HG03045 (cell line): ENCODE measurements around the gene SULF2.

Experiments used
- ATAC-seq: cut with Tn5 transposase; IDR thresholded peaks from one replicate; pipeline ENCODE4 v1.9.1; 2021; ENCODE audit warnings: mild to moderate bottlenecking, moderate library complexity; ENCODE audit not compliant: unreplicated experiment

Gene SULF2

DNA sequence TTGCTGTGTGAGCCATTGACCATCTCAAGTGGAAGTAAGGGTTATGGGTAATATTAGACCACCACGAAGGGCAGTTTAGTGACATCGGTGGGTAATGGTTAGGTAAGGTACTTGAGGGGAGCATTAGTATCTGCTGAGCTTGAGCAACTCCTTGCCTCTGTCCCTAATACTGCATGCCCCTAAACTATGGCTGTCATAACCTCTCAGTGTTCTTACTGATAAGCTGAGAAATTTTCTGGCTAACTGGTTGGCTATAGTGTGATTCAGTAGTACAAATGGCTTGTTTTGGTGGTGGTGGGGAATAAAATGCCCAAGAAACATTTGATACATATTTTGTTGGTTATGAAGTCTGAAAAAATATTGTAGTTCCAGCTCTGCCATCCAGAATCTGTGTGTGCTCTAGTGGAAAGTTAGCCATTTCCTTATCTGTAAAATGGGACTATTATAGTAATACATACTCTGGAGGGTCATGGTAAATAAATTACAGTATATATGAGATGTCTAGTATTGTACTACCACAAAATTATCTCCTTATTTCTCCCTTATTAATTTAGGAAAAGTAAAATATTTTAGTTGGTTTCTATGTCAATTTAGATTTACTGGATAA, 170.5 kb downstream of the SULF2 start:
- ATAC-seq = no peak

DNA sequence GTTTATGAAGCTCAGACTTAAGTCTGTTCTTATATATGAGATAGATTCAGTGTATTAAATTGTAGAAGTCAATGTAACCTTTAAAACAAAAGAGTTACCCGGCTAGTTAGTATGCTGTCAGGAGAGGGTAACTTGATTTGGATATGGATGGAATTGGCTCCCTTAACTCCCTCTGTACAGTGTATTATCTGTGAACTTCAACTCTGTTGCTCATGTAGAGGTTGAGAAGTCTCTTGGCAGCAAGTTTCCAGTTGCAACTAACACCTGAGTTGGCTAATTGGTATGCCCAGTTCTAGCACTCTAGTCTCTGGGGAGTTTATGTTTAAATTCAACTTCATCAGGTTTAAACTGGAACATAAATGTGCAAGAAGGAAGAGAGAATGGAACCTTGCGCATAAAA, 172.6 kb downstream of the SULF2 start:
- no peak for ATAC-seq

DNA sequence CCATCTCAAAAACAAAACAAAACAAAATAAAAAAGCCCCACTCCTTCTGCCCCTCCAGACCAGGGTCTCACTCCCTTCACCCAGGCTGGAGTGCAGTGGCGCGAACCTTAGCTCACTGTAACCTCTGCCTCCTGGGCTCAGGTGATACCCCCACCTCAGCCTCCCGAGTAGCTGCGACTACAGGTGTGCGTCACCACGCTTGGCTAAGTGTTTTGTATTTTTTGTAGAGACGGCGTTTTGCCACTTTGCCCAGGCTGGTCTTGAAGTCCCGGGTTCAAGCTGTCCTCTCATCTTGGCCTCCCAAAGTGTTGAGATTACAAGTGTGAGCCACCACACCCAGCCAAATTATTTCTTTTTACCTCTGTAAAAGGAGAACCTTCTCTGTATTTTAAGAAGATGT, 173.5 kb downstream of the SULF2 start:
- ATAC-seq = no peak

DNA sequence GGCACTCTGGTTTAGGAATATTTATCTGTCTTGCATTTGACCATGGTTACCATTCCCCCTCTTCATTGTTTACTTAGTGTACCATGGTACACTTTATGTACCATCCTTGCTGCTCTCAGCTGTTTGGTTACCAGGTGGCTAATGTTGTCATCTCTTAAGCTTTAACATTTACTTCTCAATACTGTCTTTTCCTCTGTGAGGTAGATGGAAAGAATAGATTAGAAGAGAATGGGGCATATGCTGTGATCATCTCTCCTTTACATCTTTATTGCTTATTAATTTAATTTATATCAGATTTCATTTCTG, 174.4 kb downstream of the SULF2 start:
- no peak for ATAC-seq

DNA sequence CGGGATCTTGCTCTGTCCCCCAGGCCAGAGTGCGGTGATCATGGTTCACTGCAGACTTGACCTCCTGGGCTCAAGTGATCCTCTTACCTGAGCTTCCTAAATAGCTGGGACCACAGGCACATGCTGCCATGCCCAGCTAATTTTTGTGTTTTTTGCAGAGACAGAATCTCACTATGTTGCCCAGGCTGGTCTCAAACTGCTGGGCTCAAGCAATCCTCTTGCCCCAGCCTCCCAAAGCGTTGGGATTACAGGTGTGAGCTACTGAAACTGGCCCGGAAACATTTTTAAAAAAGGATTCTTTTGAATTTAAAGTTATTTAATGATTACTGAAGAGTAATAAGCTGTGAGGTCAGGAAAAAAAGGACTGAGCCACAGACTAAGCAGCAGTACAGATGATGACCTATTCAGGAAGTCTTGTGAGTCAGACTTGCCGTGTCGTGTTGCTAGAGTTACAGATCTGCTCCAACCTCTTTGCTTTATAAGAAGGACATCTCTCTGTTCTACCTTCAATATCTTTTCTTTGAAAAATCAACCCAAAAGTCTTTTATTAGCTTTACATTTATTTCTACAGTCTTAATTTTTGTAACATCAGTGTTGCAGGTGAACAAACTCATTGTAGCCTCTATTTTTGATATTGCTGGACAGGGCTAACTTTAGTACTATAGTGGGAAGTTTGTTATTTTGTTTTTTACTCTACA, 174.9 kb downstream of the SULF2 start:
- no peak for ATAC-seq

DNA sequence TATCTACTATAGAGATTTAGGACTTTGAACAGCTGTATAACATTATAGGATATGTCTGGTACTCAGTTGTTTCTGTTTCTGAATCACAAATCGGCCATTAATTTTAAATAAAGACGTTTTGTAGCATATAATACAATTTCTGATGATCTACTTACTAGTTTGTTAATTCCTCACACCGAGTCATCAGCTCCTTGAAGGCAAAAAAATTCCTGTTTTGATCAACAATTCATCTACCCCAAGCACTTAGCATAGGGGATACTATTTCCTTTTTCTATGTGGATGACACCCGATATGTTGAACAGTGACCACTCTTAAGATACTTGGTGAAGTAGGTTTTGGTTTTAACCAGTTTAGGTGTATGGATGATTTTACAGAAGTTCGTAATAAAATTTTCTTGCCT, 176.3 kb downstream of the SULF2 start:
- ATAC-seq = no peak
